CD4-positive, alpha-beta T cell treated with Interleukin-2 at 100 ng/mL for 4 hours (primary cell): ENCODE data around the gene SLC8A1.

Source experiments
- DNase-seq: peaks from one replicate; pipeline ENCODE4 v3.0.0-alpha.2; 2020; ENCODE audit warnings: low spot score

The SLC8A1 gene

GRCh38 chr2:40386177-40386576 lies 65.7 kb downstream of the SLC8A1 start:
- no peak for DNase-seq

GRCh38 chr2:40384714-40385113 lies 67.2 kb downstream of the SLC8A1 start:
- DNase-seq: no peak

- DNase-seq: no peak
Observed at GRCh38 chr2:40384233-40384632, 67.7 kb downstream of the SLC8A1 start.

GRCh38 chr2:40380721-40381120 lies 71.2 kb downstream of the SLC8A1 start:
- no peak for DNase-seq

GRCh38 chr2:40380041-40380440 lies 71.8 kb downstream of the SLC8A1 start:
- no peak for DNase-seq

GRCh38 chr2:40374543-40375240 lies 77.2 kb downstream of the SLC8A1 start:
- no peak for DNase-seq

- no peak for DNase-seq
Observed at GRCh38 chr2:40373111-40373510, 78.8 kb downstream of the SLC8A1 start.

GRCh38 chr2:40372283-40372985 lies 79.5 kb downstream of the SLC8A1 start:
- no peak for DNase-seq

- DNase-seq: no peak
Observed at GRCh38 chr2:40371525-40372282, 80.2 kb downstream of the SLC8A1 start.

- no peak for DNase-seq
Observed at GRCh38 chr2:40370007-40370395, 81.9 kb downstream of the SLC8A1 start.

GRCh38 chr2:40369267-40370006 lies 82.5 kb downstream of the SLC8A1 start:
- DNase-seq: no peak

- no peak for DNase-seq
Observed at GRCh38 chr2:40367652-40368051, 84.2 kb downstream of the SLC8A1 start.

- DNase-seq: no peak
Observed at GRCh38 chr2:40367032-40367431, 84.9 kb downstream of the SLC8A1 start.

- no peak for DNase-seq
Observed at GRCh38 chr2:40364151-40364874, 87.6 kb downstream of the SLC8A1 start.

GRCh38 chr2:40363631-40364030 lies 88.3 kb downstream of the SLC8A1 start:
- DNase-seq: no peak

GRCh38 chr2:40363231-40363630 lies 88.7 kb downstream of the SLC8A1 start:
- no peak for DNase-seq

GRCh38 chr2:40361478-40361877 lies 90.4 kb downstream of the SLC8A1 start:
- DNase-seq: no peak

GRCh38 chr2:40360652-40361051 lies 91.2 kb downstream of the SLC8A1 start:
- DNase-seq: no peak

- no peak for DNase-seq
Observed at GRCh38 chr2:40359811-40360210, 92.1 kb downstream of the SLC8A1 start.

GRCh38 chr2:40358783-40359182 lies 93.1 kb downstream of the SLC8A1 start:
- DNase-seq: no peak

- no peak for DNase-seq
Observed at GRCh38 chr2:40357667-40358066, 94.2 kb downstream of the SLC8A1 start.

GRCh38 chr2:40355451-40355850 lies 96.4 kb downstream of the SLC8A1 start:
- no peak for DNase-seq
